Mucosa of stomach (tissue), 1 donor: Measurements from ENCODE around the gene EPHB3.

ENCODE experiments used
- H3K27me3 ChIP-seq: one replicate; pipeline ENCODE4 v1.7.0; 2013; ENCODE audit warnings: mild to moderate bottlenecking, low read length; ENCODE audit not compliant: control insufficient read depth, insufficient read depth
- H3K36me3 ChIP-seq: one replicate; pipeline ENCODE4 v1.7.0; 2013; ENCODE audit warnings: low read length; ENCODE audit not compliant: control insufficient read depth, insufficient read depth
- H3K4me1 ChIP-seq: one replicate; pipeline ENCODE4 v1.7.0; 2013; ENCODE audit warnings: mild to moderate bottlenecking, low read length; ENCODE audit not compliant: control insufficient read depth, insufficient read depth
- H3K4me3 ChIP-seq: one replicate; pipeline ENCODE4 v1.7.0; 2013; ENCODE audit warnings: low read length
- H3K9ac ChIP-seq: one replicate; pipeline ENCODE4 v1.7.0; 2013; ENCODE audit warnings: mild to moderate bottlenecking, low read length, moderate library complexity
- H3K9me3 ChIP-seq: one replicate; pipeline ENCODE4 v1.7.0; 2013; ENCODE audit warnings: mild to moderate bottlenecking, low read length, moderate library complexity; ENCODE audit not compliant: control insufficient read depth
- donor health status: Pancreatic carcinoma.

The EPHB3 gene

GRCh38 chr3:184561061-184561912 lies at the start of gene EPHB3:
Gene EPHB3, plus strand, starts transcription at chr3:184561785. Its CDS starts 451 bp downstream, at chr3:184562236.
- no peaks in the 10 kb centered on the region for H3K36me3 ChIP-seq
- H3K4me1 ChIP-seq: peaks cover 80% of the 10 kb centered on the region
- H3K4me3 ChIP-seq: peak within 1 kb of the TSS; percentile 7
- H3K27me3 ChIP-seq: peaks cover 7% of the 10 kb centered on the region
- peak within 1 kb of the TSS; percentile 51 for H3K9ac ChIP-seq
- H3K9me3 ChIP-seq: no peaks in the 10 kb centered on the region

- Histone ChIP-seq H3K9ac (no peak overlapping the region), H3K27me3 (peaks cover 52% of the 10 kb centered on the region)
Observed at GRCh38 chr3:184512621-184513020, 49.0 kb upstream of the EPHB3 start.

GRCh38 chr3:184513276-184514170 lies 48.1 kb upstream of the EPHB3 start:
- Histone ChIP-seq H3K9me3 (no peaks in the 10 kb centered on the region), H3K4me1 (peaks cover 8% of the 10 kb centered on the region), H3K9ac (peak overlapping the region; percentile 45), H3K27me3 (peaks cover 44% of the 10 kb centered on the region), H3K36me3 (no peaks in the 10 kb centered on the region), H3K4me3 (peak overlapping the region; percentile 24)

More at GRCh38 chr3:184512621-184513020, 49.0 kb upstream of the EPHB3 start:
- H3K36me3 ChIP-seq: no peaks in the 10 kb centered on the region
- no peaks in the 10 kb centered on the region for H3K9me3 ChIP-seq
- H3K4me3 ChIP-seq: no peak overlapping the region
- peaks cover 8% of the 10 kb centered on the region for H3K4me1 ChIP-seq

GRCh38 chr3:184514171-184514490 lies 47.5 kb upstream of the EPHB3 start:
- H3K9me3 ChIP-seq: no peaks in the 10 kb centered on the region
- H3K4me3 ChIP-seq: peak overlapping the region; percentile 24
- peak overlapping the region; percentile 45 for H3K9ac ChIP-seq
- H3K36me3 ChIP-seq: no peaks in the 10 kb centered on the region
- H3K27me3 ChIP-seq: peaks cover 38% of the 10 kb centered on the region
- peaks cover 3% of the 10 kb centered on the region for H3K4me1 ChIP-seq

- Histone ChIP-seq H3K4me3 (no peak overlapping the region), H3K9ac (no peak overlapping the region), H3K9me3 (no peaks in the 10 kb centered on the region), H3K4me1 (peaks cover 19% of the 10 kb centered on the region), H3K36me3 (no peaks in the 10 kb centered on the region), H3K27me3 (peaks cover 26% of the 10 kb centered on the region)
Observed at GRCh38 chr3:184523825-184524615, 37.6 kb upstream of the EPHB3 start.

- no peaks in the 10 kb centered on the region for H3K36me3 ChIP-seq
- H3K9ac ChIP-seq: peak overlapping the region; percentile 73
- peaks cover 19% of the 10 kb centered on the region for H3K4me1 ChIP-seq
- H3K9me3 ChIP-seq: no peaks in the 10 kb centered on the region
- H3K4me3 ChIP-seq: no peak overlapping the region
- peaks cover 28% of the 10 kb centered on the region for H3K27me3 ChIP-seq
Observed at GRCh38 chr3:184524981-184525336, 36.6 kb upstream of the EPHB3 start.

GRCh38 chr3:184525337-184526087 lies 36.1 kb upstream of the EPHB3 start:
- H3K9ac ChIP-seq: peak overlapping the region; percentile 73
- H3K9me3 ChIP-seq: no peaks in the 10 kb centered on the region
- H3K4me1 ChIP-seq: peaks cover 19% of the 10 kb centered on the region
- no peak overlapping the region for H3K4me3 ChIP-seq
- no peaks in the 10 kb centered on the region for H3K36me3 ChIP-seq
- H3K27me3 ChIP-seq: peaks cover 28% of the 10 kb centered on the region

GRCh38 chr3:184526088-184526433 lies 35.5 kb upstream of the EPHB3 start:
- no peak overlapping the region for H3K4me3 ChIP-seq
- peaks cover 19% of the 10 kb centered on the region for H3K4me1 ChIP-seq
- peaks cover 28% of the 10 kb centered on the region for H3K27me3 ChIP-seq
- no peaks in the 10 kb centered on the region for H3K36me3 ChIP-seq
- no peak overlapping the region for H3K9ac ChIP-seq
- H3K9me3 ChIP-seq: no peaks in the 10 kb centered on the region

GRCh38 chr3:184531626-184532280 lies 29.8 kb upstream of the EPHB3 start:
- Histone ChIP-seq H3K27me3 (peaks cover 26% of the 10 kb centered on the region), H3K9ac (no peak overlapping the region), H3K4me3 (no peak overlapping the region), H3K9me3 (no peaks in the 10 kb centered on the region), H3K4me1 (no peaks in the 10 kb centered on the region), H3K36me3 (no peaks in the 10 kb centered on the region)

- H3K4me1 ChIP-seq: no peaks in the 10 kb centered on the region
- H3K27me3 ChIP-seq: peaks cover 27% of the 10 kb centered on the region
- H3K9me3 ChIP-seq: no peaks in the 10 kb centered on the region
- H3K4me3 ChIP-seq: no peak overlapping the region
- no peaks in the 10 kb centered on the region for H3K36me3 ChIP-seq
- no peak overlapping the region for H3K9ac ChIP-seq
Observed at GRCh38 chr3:184532940-184533732, 28.4 kb upstream of the EPHB3 start.
